GM12878 (cell line): ENCODE results near the gene SLC25A47. TPM values are rescaled to one million over a fixed set of nuclear protein-coding genes. Genes with fewer than 3 reads are reported as not detected.

ENCODE experiments used
- BCL11A ChIP-seq: IDR thresholded peaks from 2 replicates; pipeline ENCODE4 v1.6.1; 2011; ENCODE audit warnings: low read depth, low read length
- BMI1 ChIP-seq: fragments of 450-650 bp; IDR thresholded peaks from 2 replicates; pipeline ENCODE4 v1.6.1; 2016; ENCODE audit warnings: mild to moderate bottlenecking, moderate library complexity, borderline replicate concordance
- CBFB ChIP-seq: IDR thresholded peaks from 2 replicates; pipeline ENCODE4 v1.6.1; 2016; ENCODE audit warnings: antibody characterized with exemption, low read depth
- CBX5 ChIP-seq: sonication (generic); IDR thresholded peaks from 2 replicates; pipeline ENCODE4 v1.6.1; 2016; ENCODE audit warnings: low read depth, moderate library complexity, mild to moderate bottlenecking, inconsistent platforms
- CEBPB ChIP-seq, 2 experiments: fragments of 150-350 bp in 1 of 2; IDR thresholded peaks; 2 replicates each; pipeline ENCODE4 v1.6.1; 2012 to 2014; ENCODE audit warnings: low read depth in 2 of 2, low read length in 2 of 2, borderline replicate concordance in 1 of 2, inconsistent platforms in 1 of 2
- CHD2 ChIP-seq: IDR thresholded peaks from 2 replicates; pipeline ENCODE4 v1.6.1; 2011; ENCODE audit warnings: low read depth, low read length, improper control_type of control experiment, borderline replicate concordance
- EED ChIP-seq: sonication (generic); IDR thresholded peaks from 2 replicates; pipeline ENCODE4 v1.6.1; 2016; ENCODE audit warnings: antibody characterized with exemption, low read depth
- HDAC2 ChIP-seq: fragments of 200-600 bp; sonication (generic); IDR thresholded peaks from 2 replicates; pipeline ENCODE4 v1.6.1; 2017
- HDGF ChIP-seq: fragments of 450-650 bp; IDR thresholded peaks from 2 replicates; pipeline ENCODE4 v1.6.1; 2016; ENCODE audit warnings: antibody characterized with exemption
- JUNB ChIP-seq: IDR thresholded peaks from 2 replicates; pipeline ENCODE4 v1.6.1; 2016; ENCODE audit warnings: antibody characterized with exemption, mild to moderate bottlenecking
- JUND ChIP-seq: IDR thresholded peaks from 2 replicates; pipeline ENCODE4 v1.6.1; 2012; ENCODE audit warnings: low read depth, mild to moderate bottlenecking, low read length, improper control_type of control experiment, moderate library complexity
- KDM1A ChIP-seq: fragments of 200-600 bp; sonication (generic); IDR thresholded peaks from 2 replicates; pipeline ENCODE4 v1.6.1; 2016; ENCODE audit warnings: borderline replicate concordance
- MTA2 ChIP-seq: fragments of 450-650 bp; IDR thresholded peaks from 2 replicates; pipeline ENCODE4 v1.6.1; 2016; ENCODE audit warnings: low read depth, mild to moderate bottlenecking, moderate library complexity
- MYC ChIP-seq: IDR thresholded peaks from 2 replicates; pipeline ENCODE4 v1.6.1; 2011; ENCODE audit warnings: mild to moderate bottlenecking, low read length, moderate library complexity, inconsistent platforms; ENCODE audit not compliant: insufficient read depth, insufficient replicate concordance, insufficient read length, severe bottlenecking
- NR2C1 ChIP-seq: fragments of 450-650 bp; IDR thresholded peaks from 2 replicates; pipeline ENCODE4 v1.6.1; 2017; ENCODE audit warnings: antibody characterized with exemption, mild to moderate bottlenecking, moderate library complexity
- POLR2A ChIP-seq: IDR thresholded peaks from 2 replicates; pipeline ENCODE4 v1.6.1; 2011; ENCODE audit warnings: low read depth, mild to moderate bottlenecking, low read length
- POLR2AphosphoS2 ChIP-seq: IDR thresholded peaks from 2 replicates; pipeline ENCODE4 v1.6.1; 2011; ENCODE audit warnings: low read depth, mild to moderate bottlenecking, low read length, improper control_type of control experiment, moderate library complexity
- POLR2AphosphoS5 ChIP-seq: IDR thresholded peaks from 2 replicates; pipeline ENCODE4 v1.6.1; 2011; ENCODE audit warnings: mild to moderate bottlenecking, low read length, inconsistent platforms
- RAD51 ChIP-seq: fragments of 450-650 bp; IDR thresholded peaks from 2 replicates; pipeline ENCODE4 v1.6.1; 2016; ENCODE audit warnings: moderate library complexity, mild to moderate bottlenecking, inconsistent platforms
- SMAD5 ChIP-seq: IDR thresholded peaks from 2 replicates; pipeline ENCODE4 v1.6.1; 2016; ENCODE audit warnings: antibody characterized with exemption, low read depth
- SP1 ChIP-seq: IDR thresholded peaks from one replicate; pipeline ENCODE4 v1.6.1; 2011; ENCODE audit warnings: low read depth, low read length
- STAT1 ChIP-seq: fragments of 450-650 bp; conservative IDR thresholded peaks from 2 replicates; pipeline ENCODE4 v1.6.1; 2014; ENCODE audit warnings: antibody characterized with exemption, mild to moderate bottlenecking
- STAT3 ChIP-seq: IDR thresholded peaks from 2 replicates; pipeline ENCODE4 v1.6.1; 2011; ENCODE audit warnings: low read depth, low read length, improper control_type of control experiment
- TAF1 ChIP-seq: IDR thresholded peaks from 2 replicates; pipeline ENCODE4 v1.6.1; 2011; ENCODE audit warnings: mild to moderate bottlenecking, low read depth, low read length, borderline replicate concordance
- TCF3 ChIP-seq: IDR thresholded peaks from 2 replicates; pipeline ENCODE4 v1.6.1; 2012; ENCODE audit warnings: low read depth, mild to moderate bottlenecking, low read length, borderline replicate concordance; ENCODE audit not compliant: insufficient read depth
- polyA plus RNA-seq, 11 experiments: library from polyadenylated mRNA; depleted of rRNA in 4 of 11; unstranded in 6 of 11; stranded (reverse) in 5 of 11; fragments of >200 nt; fragmentation: Nextera tagmentation in 4 of 11; fragmentation: Illumina TruSeq in 1 of 11; extraction: Ambion mirVana in 4 of 11; extraction: Trizol in 1 of 11; gene quantifications; 1 replicate in 1 of 11; 2 replicates in 10 of 11; pipeline versions ENCODE4 v1.2.1 to v1.2.3, GENCODE V29; 2011 to 2016; ENCODE audit warnings: inconsistent platforms in 2 of 11, missing spikeins in 2 of 11, low read depth in 1 of 11
- total RNA-seq, 4 experiments: library from RNA; depleted of rRNA in 3 of 4; stranded (reverse); fragments of >200 nt in 3 of 4; fragmentation: Illumina TruSeq in 1 of 4; extraction: Trizol in 1 of 4; gene quantifications; 2 replicates each; pipeline versions ENCODE4 v1.2.1 to v1.2.3, GENCODE V29; 2013 to 2021
- TF ChIP-seq, protein P1 (sequence below), 3 experiments: IDR thresholded peaks in 2 of 3; conservative IDR thresholded peaks in 1 of 3; 2 replicates each; pipeline ENCODE4 v1.5.1; 2011; ENCODE audit warnings: low read depth in 3 of 3, low read length in 3 of 3, mild to moderate bottlenecking in 3 of 3, control low read depth in 2 of 3, moderate library complexity in 2 of 3, inconsistent platforms in 1 of 3, mixed read lengths in 1 of 3; ENCODE audit not compliant: control insufficient read depth in 2 of 3, insufficient read depth in 1 of 3; ENCODE audit errors: extremely low read depth in 1 of 3
- TF ChIP-seq, protein P2 (sequence below): fragments of 450-650 bp; IDR thresholded peaks from 2 replicates; pipeline ENCODE4 v1.6.1; 2017; ENCODE audit warnings: low read depth, mild to moderate bottlenecking, moderate library complexity
- TF ChIP-seq, protein P3 (sequence below): IDR thresholded peaks from 2 replicates; pipeline ENCODE4 v1.6.1; 2012; ENCODE audit warnings: low read depth, low read length, improper control_type of control experiment

Gene SLC25A47
- total and polyA plus RNA-seq, 10 of the 15 experiments (the other 5 are each of a cell fraction or from before 2014, with no cell fraction given): 0.14 TPM; not detected in 9

DNA sequence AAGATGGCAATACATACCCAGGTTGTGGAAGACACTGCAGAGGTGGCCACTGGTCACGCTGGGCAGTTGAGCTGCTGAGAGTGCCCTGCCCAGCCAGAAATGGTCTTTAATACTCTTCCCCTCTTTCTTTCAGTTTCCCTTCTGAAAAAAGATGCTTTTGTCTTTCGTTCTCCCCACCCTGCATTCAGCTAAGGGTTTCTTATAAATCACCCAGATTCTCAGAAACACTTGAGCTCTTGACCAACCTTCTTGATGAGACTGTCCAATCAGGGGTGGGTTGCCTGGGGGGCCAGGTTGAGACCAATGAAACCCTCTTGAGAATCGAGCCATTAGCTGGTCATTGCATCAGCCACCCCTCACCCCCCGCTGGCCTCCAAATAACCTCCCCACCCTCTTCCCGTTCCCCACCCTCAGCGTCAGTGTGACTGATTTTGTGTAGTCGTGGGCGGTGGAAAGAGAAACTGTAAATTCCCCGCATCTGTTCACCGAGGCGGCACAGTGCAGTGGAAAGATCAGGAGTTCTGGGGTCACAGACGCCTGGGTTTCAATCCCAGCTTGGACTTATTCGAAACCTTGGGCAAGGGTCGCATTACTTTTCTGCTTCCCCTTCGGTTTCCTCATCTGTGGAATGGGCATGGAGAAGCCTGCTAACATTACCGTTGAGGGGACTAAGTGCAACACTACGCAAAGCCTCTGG, 52.3 kb downstream of the SLC25A47 start (continued):
- TF ChIP-seq, protein P1, sequence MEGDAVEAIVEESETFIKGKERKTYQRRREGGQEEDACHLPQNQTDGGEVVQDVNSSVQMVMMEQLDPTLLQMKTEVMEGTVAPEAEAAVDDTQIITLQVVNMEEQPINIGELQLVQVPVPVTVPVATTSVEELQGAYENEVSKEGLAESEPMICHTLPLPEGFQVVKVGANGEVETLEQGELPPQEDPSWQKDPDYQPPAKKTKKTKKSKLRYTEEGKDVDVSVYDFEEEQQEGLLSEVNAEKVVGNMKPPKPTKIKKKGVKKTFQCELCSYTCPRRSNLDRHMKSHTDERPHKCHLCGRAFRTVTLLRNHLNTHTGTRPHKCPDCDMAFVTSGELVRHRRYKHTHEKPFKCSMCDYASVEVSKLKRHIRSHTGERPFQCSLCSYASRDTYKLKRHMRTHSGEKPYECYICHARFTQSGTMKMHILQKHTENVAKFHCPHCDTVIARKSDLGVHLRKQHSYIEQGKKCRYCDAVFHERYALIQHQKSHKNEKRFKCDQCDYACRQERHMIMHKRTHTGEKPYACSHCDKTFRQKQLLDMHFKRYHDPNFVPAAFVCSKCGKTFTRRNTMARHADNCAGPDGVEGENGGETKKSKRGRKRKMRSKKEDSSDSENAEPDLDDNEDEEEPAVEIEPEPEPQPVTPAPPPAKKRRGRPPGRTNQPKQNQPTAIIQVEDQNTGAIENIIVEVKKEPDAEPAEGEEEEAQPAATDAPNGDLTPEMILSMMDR (IDR thresholded peaks at IDR 0.05 in 2 of 3, conservative IDR thresholded peaks at IDR 0.05 in 1 of 3; ENCODE audit: control insufficient read depth in 2 of 3, extremely low read depth in 1 of 3, insufficient read depth in 1 of 3, low read depth in 3 of 3, low read length in 3 of 3): no peak
- no peak for TF ChIP-seq RAD51
- TF ChIP-seq STAT3: no peak
- 0 out of 2 replicates have a peak, but pooled peaks have one; percentile 22 for TF ChIP-seq JUND
- no peak for TF ChIP-seq STAT1
- 0 out of 2 replicates have a peak, but pooled peaks have one; percentile 36 for TF ChIP-seq SMAD5
- TF ChIP-seq CBX5: no peak
- peak; percentile 79 for TF ChIP-seq EED
- peak; percentile 60; the same call in 1 of the 2 replicates for TF ChIP-seq POLR2A
- TF ChIP-seq CEBPB (IDR thresholded peaks at IDR 0.05; ENCODE audit: borderline replicate concordance in 1 of 2, low read depth in 2 of 2, low read length in 2 of 2): peak in 1 of 2 experiments; percentile 57; a peak in 1 of 4 replicates
- TF ChIP-seq SP1: peak; percentile 48
- TF ChIP-seq POLR2AphosphoS2: no peak
- TF ChIP-seq MTA2: peak; percentile 37; the same call in 1 of the 2 replicates
- peak; percentile 51 for TF ChIP-seq JUNB
- TF ChIP-seq, protein P2, sequence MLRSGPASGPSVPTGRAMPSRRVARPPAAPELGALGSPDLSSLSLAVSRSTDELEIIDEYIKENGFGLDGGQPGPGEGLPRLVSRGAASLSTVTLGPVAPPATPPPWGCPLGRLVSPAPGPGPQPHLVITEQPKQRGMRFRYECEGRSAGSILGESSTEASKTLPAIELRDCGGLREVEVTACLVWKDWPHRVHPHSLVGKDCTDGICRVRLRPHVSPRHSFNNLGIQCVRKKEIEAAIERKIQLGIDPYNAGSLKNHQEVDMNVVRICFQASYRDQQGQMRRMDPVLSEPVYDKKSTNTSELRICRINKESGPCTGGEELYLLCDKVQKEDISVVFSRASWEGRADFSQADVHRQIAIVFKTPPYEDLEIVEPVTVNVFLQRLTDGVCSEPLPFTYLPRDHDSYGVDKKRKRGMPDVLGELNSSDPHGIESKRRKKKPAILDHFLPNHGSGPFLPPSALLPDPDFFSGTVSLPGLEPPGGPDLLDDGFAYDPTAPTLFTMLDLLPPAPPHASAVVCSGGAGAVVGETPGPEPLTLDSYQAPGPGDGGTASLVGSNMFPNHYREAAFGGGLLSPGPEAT: peak; percentile 63
- no peak for TF ChIP-seq KDM1A
- peak; percentile 82 for TF ChIP-seq POLR2AphosphoS5
- TF ChIP-seq CBFB: peak; percentile 20; the same call in 1 of the 2 replicates
- peak; percentile 18; the same call in 1 of the 2 replicates for TF ChIP-seq CHD2
- peak; percentile 53; the same call in 1 of the 2 replicates for TF ChIP-seq TAF1
- no peak for TF ChIP-seq HDGF
- TF ChIP-seq BCL11A: 0 out of 2 replicates have a peak, but pooled peaks have one; percentile 43
- no peak for TF ChIP-seq BMI1
- TF ChIP-seq NR2C1: no peak
- TF ChIP-seq, protein P3, sequence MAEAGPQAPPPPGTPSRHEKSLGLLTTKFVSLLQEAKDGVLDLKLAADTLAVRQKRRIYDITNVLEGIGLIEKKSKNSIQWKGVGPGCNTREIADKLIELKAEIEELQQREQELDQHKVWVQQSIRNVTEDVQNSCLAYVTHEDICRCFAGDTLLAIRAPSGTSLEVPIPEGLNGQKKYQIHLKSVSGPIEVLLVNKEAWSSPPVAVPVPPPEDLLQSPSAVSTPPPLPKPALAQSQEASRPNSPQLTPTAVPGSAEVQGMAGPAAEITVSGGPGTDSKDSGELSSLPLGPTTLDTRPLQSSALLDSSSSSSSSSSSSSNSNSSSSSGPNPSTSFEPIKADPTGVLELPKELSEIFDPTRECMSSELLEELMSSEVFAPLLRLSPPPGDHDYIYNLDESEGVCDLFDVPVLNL: no peak
- TF ChIP-seq HDAC2: no peak
- TF ChIP-seq MYC: no peak
- TF ChIP-seq TCF3: peak; percentile 44; the same call in 1 of the 2 replicates
